COR-L47 (cell line): ENCODE results near the gene PRKD1.
"Not testable (repeated sequence)": the region's sequence is repeated elsewhere in the genome, so short reads cannot be mapped to it uniquely, and the experiment has no call there.

Source experiments
- DNase-seq: peaks from one replicate; lab custom pipeline; 2025; lab: John Stamatoyannopoulos, UW

The PRKD1 gene

DNA sequence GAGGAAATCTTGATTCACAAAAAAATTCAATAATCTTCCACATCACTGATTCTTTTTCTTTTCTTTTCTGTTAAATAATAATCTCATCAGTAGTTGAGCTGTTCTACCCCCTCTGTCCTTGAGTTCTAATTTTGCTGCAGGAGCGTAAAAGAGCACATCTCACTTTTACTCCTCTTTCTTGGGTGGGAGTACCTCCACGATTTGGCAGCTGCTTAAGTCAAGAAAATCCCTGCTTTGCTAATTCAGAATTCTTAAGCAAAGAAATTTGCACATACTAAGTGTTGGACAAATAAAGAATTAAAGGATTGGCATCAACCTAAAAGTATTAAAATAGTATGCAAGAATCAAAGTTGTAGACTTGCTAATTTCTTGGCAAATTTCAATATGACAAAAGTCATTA, 128.8 kb downstream of the PRKD1 start:
- DNase-seq, result no peak

GRCh38 chr14:29798108-29798663, 129.5 kb downstream of the PRKD1 start:
- no peak for DNase-seq

DNA sequence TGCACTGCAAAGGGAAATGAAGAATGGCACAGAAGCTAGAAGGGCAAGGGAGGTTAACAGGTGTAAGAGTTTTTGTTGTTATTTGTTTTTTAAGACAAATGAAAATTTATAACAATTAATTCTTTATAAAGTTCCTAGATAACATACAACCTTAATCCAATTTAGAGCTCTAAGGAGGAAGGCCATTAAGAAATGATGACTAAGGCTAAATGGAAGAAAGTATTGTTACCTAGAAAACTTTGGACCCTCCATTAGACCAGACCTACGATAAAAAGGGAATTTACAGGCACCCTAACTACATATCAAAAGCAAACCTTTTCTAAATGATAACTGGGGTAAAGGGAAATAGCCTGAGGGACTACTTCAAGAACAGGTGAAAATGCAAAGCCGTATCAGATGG, 130.8 kb downstream of the PRKD1 start:
- no peak for DNase-seq

DNA sequence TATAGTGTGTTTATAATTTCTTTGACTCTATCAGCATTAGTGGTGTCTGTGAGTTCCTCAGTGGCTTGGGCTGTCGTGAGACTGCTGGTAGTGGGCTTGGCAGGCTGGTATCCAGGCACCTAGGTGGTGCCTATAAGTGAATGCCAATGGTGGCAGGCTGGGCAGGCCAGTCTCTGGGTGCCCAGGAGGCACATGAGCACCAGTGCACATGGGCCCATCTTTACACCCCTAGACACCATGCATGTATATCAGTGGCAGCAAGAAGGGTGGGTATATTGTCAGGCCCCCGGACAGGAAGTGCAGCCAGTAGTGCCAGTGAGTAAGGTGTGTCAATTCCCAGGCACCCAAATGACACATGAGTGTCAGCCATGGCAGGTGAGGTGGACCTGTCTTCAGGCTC, 138.2 kb downstream of the PRKD1 start:
- DNase-seq, result no peak

DNA sequence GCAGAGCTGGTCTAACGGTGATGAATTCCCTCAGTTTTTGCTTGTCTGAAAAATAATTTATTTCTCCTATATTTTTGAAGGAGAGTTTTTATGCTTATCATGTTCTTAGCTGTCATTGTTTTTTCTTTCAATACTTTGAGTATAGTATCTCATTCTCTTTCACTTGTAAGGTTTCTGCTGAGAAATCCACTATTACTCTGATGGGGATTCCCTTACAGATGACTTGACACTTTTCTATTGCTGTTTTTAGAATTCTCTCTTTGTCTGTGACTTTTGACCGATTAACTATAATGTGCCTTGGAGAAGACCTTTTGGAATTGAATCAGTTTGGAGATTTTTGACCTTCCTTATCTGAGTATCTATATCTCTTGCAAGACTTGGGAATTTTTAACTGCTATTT, 139.6 kb downstream of the PRKD1 start:
- no peak for DNase-seq

- no peak for DNase-seq
Observed at GRCh38 chr14:29783556-29783955, 144.1 kb downstream of the PRKD1 start.

- no peak for DNase-seq
Observed at GRCh38 chr14:29782041-29782440, 145.6 kb downstream of the PRKD1 start.

- not testable (repeated sequence) for DNase-seq
Observed at GRCh38 chr14:29777142-29777541, 150.5 kb downstream of the PRKD1 start.

- DNase-seq, result no peak
Observed at GRCh38 chr14:29773990-29774389, 153.7 kb downstream of the PRKD1 start.

DNA sequence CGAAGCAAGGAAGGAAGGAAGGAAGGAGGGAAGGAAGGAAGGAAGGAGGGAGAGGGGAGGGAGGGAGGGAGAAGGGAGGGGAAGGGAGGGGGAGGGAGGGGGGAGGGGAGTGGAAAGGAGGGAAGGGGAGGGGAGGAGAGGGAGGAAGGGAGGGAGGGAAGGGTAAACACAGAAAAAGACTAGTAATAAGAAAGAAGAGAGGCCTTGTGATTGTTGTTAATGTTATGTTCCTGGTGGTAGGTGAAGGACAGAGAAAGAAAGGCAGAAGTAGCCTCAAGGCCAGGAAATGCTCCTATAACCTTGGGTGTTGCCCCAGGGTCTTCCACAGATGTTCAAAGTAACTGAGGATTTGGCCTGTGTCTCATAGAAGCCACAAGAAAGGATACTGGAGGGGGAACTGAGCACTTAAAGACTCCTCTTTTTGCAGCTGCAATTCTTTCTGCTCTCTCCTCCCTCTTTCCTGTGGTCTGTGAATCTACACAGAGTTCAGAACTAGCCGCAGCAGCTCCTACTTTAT, 164.2 kb downstream of the PRKD1 start:
- no peak for DNase-seq

- DNase-seq, result no peak
Observed at GRCh38 chr14:29759521-29760340, 167.9 kb downstream of the PRKD1 start.

DNA sequence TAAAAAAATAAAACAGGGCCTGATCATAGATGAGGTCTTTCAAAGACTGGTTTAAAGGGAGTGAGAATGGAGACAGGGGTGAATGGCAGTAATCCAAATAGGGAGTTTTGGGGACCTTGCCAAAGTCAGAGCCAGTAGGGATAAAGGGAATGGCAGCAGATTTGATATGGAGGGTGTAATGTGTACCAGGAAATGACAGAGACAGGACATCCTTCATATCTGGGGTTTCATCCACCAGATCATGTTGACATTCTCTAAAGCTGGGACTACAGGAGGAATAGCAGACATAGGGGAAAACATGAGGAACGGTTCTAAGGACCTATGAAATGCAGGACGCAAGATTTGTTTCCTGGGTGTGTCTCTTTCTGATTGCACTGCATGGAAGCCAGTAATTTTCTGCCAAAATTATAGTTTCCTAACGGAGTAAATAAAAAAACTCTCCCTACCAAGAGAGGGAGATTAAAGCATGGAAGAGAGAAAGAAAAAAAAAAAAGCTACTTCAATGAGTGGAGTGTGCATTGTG, 169.9 kb downstream of the PRKD1 start:
- no peak for DNase-seq

DNA sequence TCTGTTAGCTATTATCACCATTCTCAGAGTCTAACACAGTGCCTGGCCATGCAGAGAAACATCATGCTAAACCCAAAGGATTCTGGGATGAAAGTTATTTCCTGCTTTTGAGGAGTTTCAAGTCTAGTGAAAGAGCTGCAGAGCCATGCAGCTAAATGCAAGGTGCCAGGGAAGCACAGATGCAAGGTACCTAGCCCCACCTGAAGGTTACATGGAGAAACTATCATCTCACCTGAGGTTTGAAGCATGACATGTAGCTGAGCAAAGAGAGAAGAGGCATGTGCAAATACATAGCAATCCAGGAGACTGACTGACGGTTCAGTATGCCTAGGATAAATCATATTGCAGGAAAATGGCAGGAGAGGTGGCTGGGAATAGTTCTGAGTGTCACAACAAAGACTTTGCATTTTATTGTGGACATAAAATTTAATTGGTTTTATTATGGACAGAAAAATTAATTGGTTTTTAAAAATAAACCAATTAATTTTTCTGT, 170.4 kb downstream of the PRKD1 start:
- no peak for DNase-seq

GRCh38 chr14:29756019-29756385, 171.6 kb downstream of the PRKD1 start:
- DNase-seq, result no peak

- DNase-seq, result no peak
Observed at GRCh38 chr14:29755311-29756018, 172.2 kb downstream of the PRKD1 start.

- DNase-seq, result no peak
Observed at GRCh38 chr14:29754134-29754533, 173.5 kb downstream of the PRKD1 start.

DNA sequence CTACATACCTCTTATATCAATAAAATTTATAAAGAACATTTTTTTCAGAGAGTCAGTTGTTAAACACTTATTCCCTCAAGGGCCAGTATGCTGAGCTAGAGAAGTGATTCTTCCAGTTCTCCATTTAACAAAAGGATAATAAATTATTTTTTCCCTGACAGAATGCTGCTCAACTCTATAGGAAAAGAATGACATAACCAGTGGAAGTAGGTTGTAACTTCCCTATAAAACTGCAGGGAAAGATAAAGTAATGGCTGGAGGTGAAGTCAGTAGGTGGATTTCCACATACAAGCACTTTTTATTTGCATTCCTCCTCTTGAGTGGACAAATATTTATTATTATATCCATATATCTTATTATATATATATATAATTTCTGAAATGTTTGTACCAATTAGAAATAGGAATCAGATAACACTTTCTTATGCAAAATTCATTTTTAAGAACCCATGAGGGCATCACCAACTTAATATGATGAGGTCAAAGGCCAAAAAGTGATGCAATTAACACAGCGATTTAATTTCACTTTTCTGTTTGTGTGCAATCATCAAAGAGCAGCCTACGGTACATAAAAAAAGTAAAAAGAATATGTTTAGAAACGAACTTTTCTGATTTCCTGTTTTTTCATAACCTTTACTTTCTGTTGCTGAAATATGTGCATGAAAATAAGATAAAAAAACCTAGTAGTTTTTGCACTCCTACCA, 175.3 kb downstream of the PRKD1 start:
- no peak for DNase-seq

DNA sequence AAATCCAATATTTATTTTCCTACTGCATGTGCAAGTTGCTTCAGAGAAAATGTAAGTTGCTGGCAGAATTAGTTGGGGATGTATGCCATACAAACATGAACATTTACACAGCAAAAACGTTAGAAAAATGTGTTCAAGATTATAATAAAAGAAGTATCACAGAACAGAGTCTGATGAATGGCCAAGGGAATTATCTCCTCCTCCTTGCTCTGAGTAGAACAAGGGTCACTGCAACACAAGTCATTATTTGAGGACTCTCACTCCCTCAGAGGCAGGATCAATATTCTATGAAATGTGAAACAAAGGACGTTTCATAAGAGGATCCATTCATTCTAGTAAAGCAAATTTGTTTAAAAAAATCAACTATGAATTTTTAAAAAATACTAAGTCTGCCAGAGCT, 177.8 kb downstream of the PRKD1 start:
- DNase-seq, result no peak

- DNase-seq, result no peak
Observed at GRCh38 chr14:29749327-29749726, 178.3 kb downstream of the PRKD1 start.

DNA sequence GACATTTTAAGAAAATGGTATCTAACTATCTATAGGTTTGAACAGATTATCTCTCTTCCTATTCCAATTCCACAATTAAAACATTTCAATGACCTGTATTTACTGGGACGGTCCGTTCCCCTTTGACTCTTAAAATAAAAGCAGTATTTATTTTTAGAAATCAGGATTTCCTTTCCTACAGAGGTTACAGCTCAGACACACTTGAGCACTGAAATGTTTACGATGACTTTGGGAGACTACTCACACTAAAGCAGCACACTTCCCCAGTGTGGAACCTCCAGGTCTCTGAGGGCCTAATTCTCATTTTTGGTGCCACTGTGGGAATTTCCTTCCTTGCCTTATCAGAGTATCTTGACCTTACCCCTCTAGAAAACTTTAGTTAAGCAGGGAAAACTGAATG, 181.8 kb downstream of the PRKD1 start:
- no peak for DNase-seq

- DNase-seq, result no peak
Observed at GRCh38 chr14:29743531-29743930, 184.1 kb downstream of the PRKD1 start.

GRCh38 chr14:29741909-29742401, 185.7 kb downstream of the PRKD1 start:
- no peak for DNase-seq
